ENCODE data around the gene LDLRAD4.
A peak's percentile ranks its signal among the peaks of the same experiment; 100 is the strongest.
"Not testable (repeated sequence)": the region's sequence is repeated elsewhere in the genome, so short reads cannot be mapped to it uniquely, and the experiment has no call there.

The LDLRAD4 gene

DNA sequence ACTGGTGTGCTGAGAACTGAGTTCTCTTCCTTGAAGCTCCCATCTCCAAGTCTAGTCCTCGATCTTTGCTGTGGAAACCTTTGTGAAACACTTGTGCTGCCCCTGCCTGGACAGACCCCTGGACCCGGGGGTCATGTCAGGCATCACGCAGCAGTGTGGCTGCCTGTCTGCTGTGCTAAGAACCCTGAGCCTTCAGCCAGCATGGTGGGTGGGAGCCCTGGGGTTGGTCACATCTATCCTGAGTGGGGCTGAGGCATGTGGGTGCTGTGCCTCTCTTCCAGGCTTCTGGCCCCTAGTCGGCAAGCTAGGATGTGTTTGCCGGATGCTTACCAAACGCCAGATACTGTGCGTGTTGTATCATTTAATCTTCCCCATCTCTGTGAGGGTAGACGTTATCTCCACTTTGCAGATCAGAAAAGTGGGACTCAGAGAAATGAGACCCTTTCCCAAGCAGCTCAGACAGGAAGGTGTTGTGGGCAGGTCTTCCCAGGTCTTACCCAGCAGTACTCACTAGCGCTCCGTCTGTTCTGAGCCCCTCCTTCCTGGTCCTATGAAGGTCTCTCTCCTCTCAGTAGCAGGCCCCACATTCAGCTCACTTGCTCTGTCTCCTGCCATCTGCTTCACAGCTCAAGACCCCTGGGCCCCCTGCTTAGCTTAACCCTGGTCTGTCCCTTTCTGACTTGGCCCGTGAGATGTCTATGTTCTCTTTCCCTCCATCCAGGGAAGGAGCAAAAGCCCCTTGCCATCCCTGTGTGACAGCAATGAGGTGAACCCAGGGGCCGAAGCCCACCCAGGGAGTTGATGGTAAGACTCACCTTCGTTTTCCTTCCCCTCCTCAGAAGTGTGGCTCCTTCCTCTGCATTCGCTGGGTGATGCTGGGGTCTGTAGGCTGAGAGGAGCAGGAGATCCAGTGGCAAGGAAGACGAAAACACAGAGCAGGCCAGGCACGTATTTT lies 265.0 kb downstream of the LDLRAD4 start:
- no peak for DNase-seq (ENCODE audit: low read depth, low spot score)

DNA sequence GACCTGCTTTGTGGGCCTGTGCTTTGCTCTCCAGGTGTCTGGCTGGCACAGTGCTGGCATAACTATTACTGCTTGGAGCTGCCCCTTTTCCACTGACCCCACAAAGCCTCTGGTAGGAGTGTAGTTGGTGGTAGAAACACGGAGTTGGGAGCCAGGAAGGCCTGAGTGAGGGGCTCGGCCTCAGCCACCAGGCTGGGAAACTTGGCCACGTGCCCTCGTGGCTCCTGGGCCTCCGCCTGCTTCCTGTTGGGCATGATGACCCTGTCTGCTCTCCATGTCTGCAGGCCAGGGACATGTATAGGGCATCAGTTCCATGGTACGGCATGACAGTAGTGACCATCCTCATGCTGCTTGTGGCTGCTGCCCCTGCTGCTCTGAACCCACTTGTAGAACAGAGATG lies 266.6 kb downstream of the LDLRAD4 start:
- no peak for DNase-seq (ENCODE audit: low read depth, low spot score)

- no peak for DNase-seq (ENCODE audit: low read depth, low spot score)
Observed at GRCh38 chr18:13485604-13486003, 267.0 kb downstream of the LDLRAD4 start.

DNA sequence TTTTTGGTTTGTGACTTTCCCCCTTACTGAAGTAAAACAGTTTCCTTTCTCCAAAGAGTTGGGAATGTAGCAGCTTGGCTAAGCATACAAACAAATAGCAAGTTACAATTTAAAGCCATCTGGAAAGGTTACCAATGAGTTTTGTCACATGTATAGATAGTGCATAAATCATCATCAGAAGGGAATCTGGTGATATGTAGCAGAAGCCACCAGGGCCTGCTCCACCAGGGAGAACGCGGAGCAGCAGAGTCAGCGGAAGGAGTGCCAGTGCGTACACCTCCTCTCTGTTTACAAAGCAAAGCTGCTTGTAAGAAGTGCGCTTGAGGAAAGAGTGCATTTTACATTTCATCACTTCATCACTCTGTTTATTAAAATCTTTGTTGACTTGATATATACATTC lies 267.7 kb downstream of the LDLRAD4 start:
- no peak for DNase-seq (ENCODE audit: low read depth, low spot score)

DNA sequence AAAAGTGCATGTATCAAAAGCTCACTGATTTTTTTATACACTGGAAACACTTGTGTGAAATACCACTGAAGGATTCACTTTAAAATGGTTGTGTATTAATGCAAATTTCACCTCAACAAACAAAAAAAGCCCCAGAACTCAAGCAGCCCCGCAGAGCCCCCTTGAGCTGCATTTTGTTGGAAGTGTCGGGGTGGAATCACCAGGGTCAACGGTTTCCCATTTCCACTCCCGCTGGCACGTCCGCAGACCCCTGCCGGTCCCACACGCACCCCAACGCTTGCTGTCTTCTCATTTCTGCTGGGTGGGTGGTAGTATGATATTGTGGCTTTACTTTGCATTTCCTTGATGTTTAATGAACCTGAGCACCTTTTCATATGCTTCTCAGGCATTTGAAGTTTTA lies 268.1 kb downstream of the LDLRAD4 start:
- no peak for DNase-seq (ENCODE audit: low read depth, low spot score)

DNA sequence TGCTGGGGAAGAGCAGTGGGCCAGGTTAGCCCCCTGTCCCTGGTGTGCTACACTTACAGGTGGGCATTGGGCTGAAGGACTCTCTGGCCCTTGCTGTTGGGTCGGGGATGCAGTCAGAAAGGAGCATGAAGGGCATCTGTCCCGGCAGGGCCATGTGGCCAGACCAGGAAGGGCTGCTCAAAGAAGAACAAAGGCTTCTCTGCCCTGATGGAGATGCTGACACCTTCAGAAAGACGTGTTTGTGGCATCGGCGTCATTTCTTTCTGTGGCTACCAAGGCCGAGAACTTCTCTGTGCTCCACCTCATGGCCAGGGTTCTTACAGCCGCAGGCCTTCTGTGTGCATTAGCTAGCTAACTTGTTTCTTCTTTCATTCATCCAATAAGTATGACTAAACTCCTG lies 268.7 kb downstream of the LDLRAD4 start:
- no peak for DNase-seq (ENCODE audit: low read depth, low spot score)

GRCh38 chr18:13488281-13488929 lies 269.8 kb downstream of the LDLRAD4 start:
- DNase-seq (ENCODE audit: low read depth, low spot score) = no peak

DNA sequence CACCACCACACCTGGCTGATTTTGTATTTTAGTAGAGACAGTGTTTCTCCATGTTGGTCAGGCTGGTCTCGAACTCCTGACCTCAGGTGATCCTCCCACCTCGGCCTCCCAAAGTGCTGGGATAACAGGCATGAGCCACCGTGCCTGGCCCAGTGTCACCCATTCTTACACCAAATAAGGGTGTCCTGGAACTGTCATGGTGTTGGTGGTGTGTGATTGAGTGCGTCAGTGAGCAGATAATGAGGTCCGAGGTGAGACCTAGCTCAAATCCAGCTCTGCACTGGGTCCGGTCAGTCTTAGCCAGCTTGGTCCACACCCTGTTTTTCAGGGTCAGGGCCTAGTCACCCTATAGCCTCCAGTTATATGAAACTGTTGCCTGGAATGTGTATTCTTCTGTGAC lies 270.7 kb downstream of the LDLRAD4 start:
- DNase-seq (ENCODE audit: low read depth, low spot score) = not testable (repeated sequence)

DNA sequence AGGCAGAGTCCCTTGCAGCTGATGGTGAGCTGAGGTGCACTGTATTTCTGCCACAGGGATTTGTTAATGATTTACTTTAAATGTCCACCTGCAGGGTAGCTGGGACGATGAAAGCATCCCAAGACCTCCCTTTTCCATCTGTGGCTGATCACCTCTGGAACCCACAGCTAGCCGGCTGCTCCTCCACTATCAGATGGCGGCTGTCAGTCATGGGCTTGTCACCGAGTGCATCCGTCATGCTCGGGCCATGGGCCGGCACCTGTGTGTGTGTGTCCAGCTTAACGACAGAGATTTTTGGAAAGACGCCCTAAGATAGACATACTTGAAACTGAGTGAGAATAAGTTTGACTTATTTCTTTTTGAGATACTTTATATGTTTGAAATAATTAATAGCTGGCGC lies 272.6 kb downstream of the LDLRAD4 start:
- DNase-seq (ENCODE audit: low read depth, low spot score) = no peak

- DNase-seq (ENCODE audit: low read depth, low spot score) = no peak
Observed at GRCh38 chr18:13492314-13492713, 273.8 kb downstream of the LDLRAD4 start.

GRCh38 chr18:13493079-13493478 lies 274.5 kb downstream of the LDLRAD4 start:
- no peak for DNase-seq (ENCODE audit: low read depth, low spot score)

DNA sequence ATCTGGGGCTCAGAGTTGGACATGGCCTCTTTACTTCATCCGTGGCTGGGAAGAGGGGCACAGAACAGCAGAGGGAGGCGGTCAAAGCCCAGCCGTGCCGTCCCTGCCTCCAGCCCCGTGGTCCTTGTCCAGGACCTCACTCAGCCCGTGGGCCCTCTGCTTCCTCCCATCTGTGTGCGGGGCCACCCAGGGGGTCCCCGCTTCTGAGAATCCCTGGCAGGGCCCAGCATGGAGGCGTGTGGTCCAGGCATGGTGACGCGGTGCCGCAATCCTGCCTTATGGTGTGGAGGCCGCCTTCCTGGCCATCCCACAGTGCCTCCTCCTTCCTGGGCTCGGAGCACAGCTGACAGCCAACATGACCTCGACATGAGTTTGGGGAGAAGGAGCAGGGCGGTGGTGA lies 275.2 kb downstream of the LDLRAD4 start:
- DNase-seq (ENCODE audit: low read depth, low spot score) = no peak

DNA sequence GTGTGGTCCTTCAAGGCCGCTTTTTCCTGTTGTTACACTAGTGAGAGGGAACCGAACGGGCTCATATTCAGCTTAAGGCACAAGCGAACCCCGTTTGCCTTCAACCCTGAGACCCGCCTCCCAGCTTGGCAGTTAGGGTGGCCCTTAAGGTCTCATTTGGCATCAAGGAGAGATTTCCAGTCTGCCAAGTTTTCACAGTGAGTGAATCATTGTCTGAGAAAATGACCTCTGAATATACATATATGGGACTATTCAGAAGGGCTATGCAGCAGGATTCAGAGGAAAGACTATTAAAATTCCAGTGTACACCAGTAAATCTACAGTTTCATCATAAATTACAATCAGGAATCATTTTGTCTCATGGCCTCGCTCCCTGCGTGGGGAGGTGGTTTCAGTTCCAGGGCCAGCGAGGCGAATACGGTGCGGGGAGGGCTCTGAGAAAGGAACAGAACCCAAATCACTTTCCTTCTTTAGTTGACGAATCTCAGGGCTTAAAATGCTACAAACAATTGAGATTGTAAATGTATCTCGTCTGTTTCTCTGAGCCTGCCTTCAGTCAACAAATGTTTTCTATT lies 276.4 kb downstream of the LDLRAD4 start:
- DNase-seq (ENCODE audit: low read depth, low spot score) = no peak

- DNase-seq (ENCODE audit: low read depth, low spot score) = no peak
Observed at GRCh38 chr18:13495961-13496360, 277.4 kb downstream of the LDLRAD4 start.

DNA sequence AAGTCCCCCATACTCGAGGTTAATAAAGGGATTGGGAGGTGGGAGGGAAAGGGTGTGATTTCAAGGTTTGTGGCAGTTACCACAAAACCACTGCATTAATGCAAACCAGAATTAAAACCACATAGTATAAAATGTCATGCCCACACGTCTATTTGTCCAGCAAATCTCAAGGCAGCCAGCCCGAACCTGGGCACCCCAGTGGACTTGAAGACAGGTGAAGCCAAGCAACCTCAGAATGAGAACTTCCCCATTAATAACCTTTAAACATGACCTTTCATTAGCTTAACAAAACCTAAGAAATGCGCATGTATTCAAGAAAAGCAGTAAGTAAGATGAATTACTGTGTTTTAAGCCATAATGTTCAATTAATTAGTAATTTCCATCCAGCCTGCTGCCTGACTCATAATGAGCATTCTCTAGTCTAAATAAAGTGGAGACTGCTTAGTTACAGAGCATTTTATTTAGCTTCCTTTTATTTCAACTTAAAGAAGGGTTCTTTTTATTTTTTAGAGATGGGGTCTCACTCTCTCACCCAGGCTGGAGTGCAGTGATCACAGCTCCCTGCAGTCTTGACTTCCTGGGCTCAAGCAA lies 278.2 kb downstream of the LDLRAD4 start:
- no peak for DNase-seq (ENCODE audit: low read depth, low spot score)

DNA sequence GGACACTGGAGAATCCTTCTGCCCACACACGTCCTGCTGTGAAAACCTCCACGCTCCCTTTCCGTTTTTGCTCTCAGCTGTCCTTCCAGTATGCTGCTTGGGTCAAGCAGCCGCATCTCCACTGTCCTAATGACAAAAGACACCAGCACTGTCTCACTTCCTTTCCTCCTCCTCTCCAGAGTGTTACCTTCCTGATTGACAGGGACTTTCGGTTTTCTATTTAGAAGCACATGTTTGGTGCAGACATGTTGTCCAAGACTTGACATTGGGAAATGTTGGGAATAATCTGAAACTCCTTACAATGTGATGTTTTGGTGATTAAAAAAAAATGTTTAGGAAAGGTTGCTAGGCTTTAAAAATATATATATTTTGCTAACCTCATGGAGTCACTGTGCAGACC lies 281.2 kb downstream of the LDLRAD4 start:
- no peak for DNase-seq (ENCODE audit: low read depth, low spot score)

DNA sequence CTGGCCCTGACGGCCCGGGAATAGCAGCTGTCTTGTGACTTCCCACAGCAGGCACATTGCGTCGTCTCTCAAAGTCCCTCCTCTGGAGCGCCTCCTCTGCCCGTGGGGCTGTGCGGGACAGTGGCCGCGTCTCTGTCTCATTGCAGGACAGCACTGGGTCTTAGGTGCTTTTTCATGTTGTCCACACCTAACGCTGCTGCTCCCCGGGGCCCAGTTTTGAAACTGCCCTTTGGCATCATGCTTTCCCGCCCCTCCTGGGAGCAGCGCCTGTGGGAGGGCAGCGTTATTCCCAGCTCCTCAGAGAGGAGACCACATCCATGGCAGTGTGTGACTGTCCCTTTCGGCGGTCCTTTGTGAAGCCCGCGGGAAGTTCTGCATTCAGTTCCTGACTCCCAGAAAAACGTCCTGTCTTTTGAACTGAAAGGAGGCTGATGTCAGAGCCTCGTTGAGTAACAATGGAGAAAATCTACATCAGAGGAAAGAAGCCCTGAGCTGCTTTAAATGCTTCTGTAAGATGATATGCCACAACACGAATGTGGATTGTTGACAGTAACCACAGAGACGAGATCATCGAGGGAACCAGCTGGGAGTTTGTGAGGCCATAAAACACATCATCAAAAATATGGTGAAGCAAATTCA lies 281.8 kb downstream of the LDLRAD4 start:
- peak; percentile 84 for DNase-seq (ENCODE audit: low read depth, low spot score)

GRCh38 chr18:13500869-13501542 lies 282.4 kb downstream of the LDLRAD4 start:
- DNase-seq (ENCODE audit: low read depth, low spot score) = peak; percentile 35

DNA sequence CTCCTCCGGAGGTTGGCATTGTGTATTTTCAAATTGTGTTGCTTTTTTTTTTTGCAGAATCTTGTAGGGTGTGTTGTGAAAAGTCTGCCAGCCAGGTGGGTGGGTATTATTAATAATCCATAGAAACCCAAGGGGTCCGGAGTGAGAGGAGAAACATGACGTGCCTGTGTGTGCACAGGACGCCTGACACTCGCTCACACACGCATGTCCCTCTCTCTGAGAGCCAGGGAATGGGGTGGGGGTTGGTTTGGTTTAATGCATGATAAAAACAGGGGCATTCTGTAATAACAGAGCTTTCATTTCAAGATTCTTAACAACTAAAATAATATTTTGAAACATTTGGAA lies 283.0 kb downstream of the LDLRAD4 start:
- no peak for DNase-seq (ENCODE audit: low read depth, low spot score)

DNA sequence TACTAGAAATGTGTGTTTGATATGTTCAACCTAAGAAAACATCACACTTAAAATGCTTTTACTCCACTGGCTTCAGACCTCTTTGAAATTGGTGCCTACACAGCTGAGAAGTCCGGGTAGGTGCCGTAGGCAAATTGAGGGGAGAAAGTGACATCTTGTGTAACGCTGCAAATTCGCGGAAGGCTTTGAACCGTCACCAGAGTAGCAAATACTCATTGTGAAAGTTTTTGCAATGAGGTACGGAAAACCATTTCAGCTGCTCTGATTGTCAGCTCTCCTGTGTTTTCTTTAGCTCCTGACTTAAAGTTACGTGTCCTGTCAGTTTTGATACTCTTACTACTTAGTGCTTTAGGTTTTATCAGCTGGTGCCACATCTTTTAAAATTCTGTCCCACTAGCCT lies 283.3 kb downstream of the LDLRAD4 start:
- DNase-seq (ENCODE audit: low read depth, low spot score) = no peak

DNA sequence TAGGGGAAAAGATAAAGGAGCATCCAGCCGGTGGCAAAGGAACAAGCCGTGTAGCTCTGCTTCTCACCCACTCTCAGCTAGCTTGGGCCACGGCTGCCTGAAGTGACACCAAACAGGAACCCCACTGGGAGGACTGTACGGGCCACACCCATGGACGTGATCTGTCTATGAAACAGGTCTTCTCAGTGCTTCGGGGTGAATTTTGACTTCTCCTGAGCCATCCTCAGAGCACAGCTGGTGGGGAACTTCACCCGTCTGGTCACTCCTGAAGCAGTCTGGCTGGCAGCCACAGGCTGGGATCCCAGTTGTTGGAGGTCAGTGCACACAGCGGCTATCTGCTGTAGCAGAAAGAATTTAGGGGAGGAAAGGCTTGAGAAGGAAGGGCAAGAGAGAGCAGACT lies 284.0 kb downstream of the LDLRAD4 start:
- no peak for DNase-seq (ENCODE audit: low read depth, low spot score)
